ENCODE data around the gene HIVEP3. TPM values are rescaled to one million over a fixed set of nuclear protein-coding genes. Genes with fewer than 3 reads are reported as not detected.

Gene HIVEP3
- total RNA-seq, 1 donor from 2014 or later, result 2.9 TPM

DNA sequence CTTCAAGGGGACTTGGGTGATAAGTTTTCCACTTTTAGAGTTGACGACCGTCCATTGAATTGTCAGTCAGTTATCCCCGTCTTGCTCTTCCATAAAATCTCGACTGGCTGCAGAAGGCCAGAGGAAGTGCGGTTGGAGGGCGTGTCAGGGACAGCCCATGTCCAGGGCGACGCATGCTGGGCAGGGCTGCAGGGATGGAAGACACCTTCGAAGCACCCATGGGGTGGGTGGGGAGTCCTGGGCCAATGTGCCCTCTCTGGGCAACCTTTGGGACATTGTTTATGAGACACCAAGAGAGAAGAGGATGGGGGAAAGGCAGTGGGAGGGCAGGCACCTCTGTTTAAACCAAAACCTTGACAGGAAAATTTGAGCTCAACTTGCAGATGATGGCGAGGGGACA is 395.7 kb downstream of the HIVEP3 start:
- no peak for DNase-seq (ENCODE audit: extremely low spot score in 2 of 2)
- H3K27me3 ChIP-seq, result no peaks in the 10 kb centered on the region
- no peaks in the 10 kb centered on the region for H3K9me3 ChIP-seq
- H3K27ac ChIP-seq, result no peak overlapping the region
- no peak overlapping the region for H3K4me3 ChIP-seq
- H3K36me3 ChIP-seq, result no peaks in the 10 kb centered on the region
- TF ChIP-seq POLR2A (IDR thresholded peaks at IDR 0.05), result no peak
- TF ChIP-seq POLR2AphosphoS5 (IDR thresholded peaks at IDR 0.05; ENCODE audit: insufficient read depth in 1 of 2, low read depth in 1 of 2), result no peak
- TF ChIP-seq, protein P1, sequence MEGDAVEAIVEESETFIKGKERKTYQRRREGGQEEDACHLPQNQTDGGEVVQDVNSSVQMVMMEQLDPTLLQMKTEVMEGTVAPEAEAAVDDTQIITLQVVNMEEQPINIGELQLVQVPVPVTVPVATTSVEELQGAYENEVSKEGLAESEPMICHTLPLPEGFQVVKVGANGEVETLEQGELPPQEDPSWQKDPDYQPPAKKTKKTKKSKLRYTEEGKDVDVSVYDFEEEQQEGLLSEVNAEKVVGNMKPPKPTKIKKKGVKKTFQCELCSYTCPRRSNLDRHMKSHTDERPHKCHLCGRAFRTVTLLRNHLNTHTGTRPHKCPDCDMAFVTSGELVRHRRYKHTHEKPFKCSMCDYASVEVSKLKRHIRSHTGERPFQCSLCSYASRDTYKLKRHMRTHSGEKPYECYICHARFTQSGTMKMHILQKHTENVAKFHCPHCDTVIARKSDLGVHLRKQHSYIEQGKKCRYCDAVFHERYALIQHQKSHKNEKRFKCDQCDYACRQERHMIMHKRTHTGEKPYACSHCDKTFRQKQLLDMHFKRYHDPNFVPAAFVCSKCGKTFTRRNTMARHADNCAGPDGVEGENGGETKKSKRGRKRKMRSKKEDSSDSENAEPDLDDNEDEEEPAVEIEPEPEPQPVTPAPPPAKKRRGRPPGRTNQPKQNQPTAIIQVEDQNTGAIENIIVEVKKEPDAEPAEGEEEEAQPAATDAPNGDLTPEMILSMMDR (IDR thresholded peaks at IDR 0.05), result no peak
- H3K4me1 ChIP-seq, result no peaks in the 10 kb centered on the region
- intact Hi-C loops (cut with DNase I), result no loop called here

DNA sequence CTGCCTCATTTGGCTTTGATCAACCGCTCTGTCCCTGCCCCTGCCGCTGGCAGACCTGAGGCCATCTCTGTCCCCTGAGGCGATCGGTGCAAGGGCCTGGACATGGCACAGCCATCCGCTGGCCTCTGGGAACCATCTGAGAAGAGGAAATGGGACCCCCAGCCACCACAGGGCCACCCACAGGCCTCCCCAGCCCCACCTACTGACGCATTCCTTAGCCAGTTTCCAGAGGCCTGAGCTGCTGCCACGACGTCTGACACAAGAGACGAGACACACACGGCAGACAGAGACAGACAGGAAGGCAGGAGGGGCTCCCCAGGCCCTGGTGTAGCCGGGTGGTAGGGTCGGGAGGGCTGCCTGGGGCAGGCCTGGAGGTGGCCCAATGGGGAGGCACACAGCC is 397.0 kb downstream of the HIVEP3 start:
- TF ChIP-seq POLR2A (IDR thresholded peaks at IDR 0.05) (no peak), POLR2AphosphoS5 (IDR thresholded peaks at IDR 0.05; ENCODE audit: insufficient read depth in 1 of 2, low read depth in 1 of 2) (no peak)
- TF ChIP-seq, protein P1 (IDR thresholded peaks at IDR 0.05), result no peak
- Histone ChIP-seq H3K27me3 (no peaks in the 10 kb centered on the region), H3K4me3 (no peak overlapping the region), H3K4me1 (peaks cover 4% of the 10 kb centered on the region), H3K27ac (no peak overlapping the region), H3K36me3 (no peaks in the 10 kb centered on the region), H3K9me3 (no peaks in the 10 kb centered on the region)
- intact Hi-C loops (cut with DNase I), result no loop called here
- DNase-seq (ENCODE audit: extremely low spot score in 2 of 2), result no peak

DNA sequence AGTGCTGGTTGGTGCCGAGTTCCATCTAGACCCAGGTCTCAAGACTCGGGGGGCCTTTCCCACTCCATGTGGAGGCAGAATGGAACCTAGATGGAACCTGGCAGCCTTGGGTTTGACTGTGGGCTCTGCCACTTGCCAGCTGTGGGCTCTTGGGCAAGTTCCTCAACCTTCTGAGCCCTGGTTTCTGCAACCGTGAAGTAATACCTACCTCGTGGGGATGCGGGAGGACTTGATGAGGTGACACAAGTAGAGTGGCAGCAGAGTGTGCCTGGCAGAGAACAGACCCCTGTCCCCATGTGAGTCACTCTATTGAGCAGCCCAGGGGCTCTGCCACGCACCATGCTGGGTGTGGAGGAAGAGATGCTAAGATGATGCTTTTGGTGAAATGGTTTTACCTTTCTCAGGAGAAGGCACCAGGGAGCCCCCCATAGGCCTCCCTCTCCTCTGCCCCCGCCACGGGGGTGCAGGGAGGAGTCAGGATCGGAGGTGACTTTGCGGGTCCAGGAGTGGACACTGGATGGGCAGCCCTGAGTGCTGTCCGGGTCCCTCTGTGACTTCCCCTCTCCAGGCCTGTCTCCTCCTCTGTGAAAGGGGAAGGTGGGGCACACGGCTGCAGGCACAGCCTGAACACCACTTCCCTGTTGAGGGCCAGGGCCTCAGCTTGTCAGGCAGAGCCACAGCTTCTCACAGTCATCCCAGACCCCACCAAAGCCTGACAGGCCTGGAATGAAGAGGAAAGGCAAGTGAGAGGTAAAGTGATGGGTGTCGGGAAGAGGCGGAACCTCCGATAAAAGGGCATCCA is 397.6 kb downstream of the HIVEP3 start:
- no peak for DNase-seq (ENCODE audit: extremely low spot score in 2 of 2)
- Histone ChIP-seq H3K9me3 (no peaks in the 10 kb centered on the region), H3K27ac (no peak overlapping the region), H3K27me3 (no peaks in the 10 kb centered on the region), H3K36me3 (no peaks in the 10 kb centered on the region), H3K4me1 (peaks cover 10% of the 10 kb centered on the region), H3K4me3 (no peak overlapping the region)
- TF ChIP-seq POLR2A (IDR thresholded peaks at IDR 0.05), result no peak
- TF ChIP-seq POLR2AphosphoS5 (IDR thresholded peaks at IDR 0.05; ENCODE audit: insufficient read depth in 1 of 2, low read depth in 1 of 2), result no peak
- TF ChIP-seq, protein P1 (IDR thresholded peaks at IDR 0.05), result no peak
- intact Hi-C loops (cut with DNase I), result no loop called here

DNA sequence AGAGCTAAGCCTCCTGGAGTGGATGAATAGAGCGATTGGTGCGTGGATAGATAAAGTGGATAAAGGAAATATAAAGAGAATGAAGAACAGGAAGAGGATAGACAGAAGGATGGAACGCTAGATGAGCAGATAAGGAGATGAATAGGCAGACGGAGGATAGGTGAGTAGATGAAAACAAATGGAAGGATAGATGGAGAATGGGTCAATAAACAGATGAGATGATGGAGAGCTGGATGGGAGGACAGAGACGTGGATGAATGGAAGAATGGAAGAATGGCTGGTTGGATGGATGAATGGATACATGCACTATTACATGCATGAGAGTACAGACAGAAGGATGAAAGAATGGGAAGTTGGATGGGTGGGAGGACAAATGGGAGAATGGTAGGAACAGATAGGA is 399.1 kb downstream of the HIVEP3 start:
- Histone ChIP-seq H3K9me3 (no peaks in the 10 kb centered on the region), H3K27me3 (no peaks in the 10 kb centered on the region), H3K27ac (no peak overlapping the region), H3K4me1 (peaks cover 21% of the 10 kb centered on the region), H3K4me3 (no peak overlapping the region), H3K36me3 (no peaks in the 10 kb centered on the region)
- intact Hi-C loops (cut with DNase I), result no loop called here
- no peak for TF ChIP-seq POLR2A (IDR thresholded peaks at IDR 0.05)
- no peak for TF ChIP-seq POLR2AphosphoS5 (IDR thresholded peaks at IDR 0.05; ENCODE audit: insufficient read depth in 1 of 2, low read depth in 1 of 2)
- no peak for DNase-seq (ENCODE audit: extremely low spot score in 2 of 2)

DNA sequence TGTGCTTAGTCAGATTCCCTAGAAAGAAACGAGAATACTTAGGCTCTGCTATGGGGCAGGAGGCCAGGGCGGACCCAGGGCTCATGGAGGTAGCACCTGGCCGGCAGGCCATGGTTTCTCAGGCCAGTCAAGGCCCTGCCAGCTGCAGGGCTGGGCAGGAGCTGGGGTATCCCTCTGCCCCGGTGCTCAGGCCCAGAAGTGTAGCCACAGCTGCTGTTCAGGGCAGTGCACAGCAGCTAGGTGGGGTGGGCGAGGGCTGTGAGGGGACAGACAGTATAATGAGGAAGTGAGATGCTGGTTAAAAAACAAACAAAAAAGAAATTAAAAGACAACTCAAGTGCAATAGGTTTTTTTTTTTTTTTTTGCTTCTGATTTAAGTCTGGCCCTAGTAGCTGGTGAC is 400.3 kb downstream of the HIVEP3 start:
- DNase-seq (ENCODE audit: extremely low spot score in 2 of 2), result no peak

More for the DNA sequence above, 400.3 kb downstream of the HIVEP3 start:
- no peak overlapping the region for H3K27ac ChIP-seq
- intact Hi-C loops (cut with DNase I), result no loop called here
- no peaks in the 10 kb centered on the region for H3K36me3 ChIP-seq
- H3K27me3 ChIP-seq, result no peaks in the 10 kb centered on the region
- TF ChIP-seq POLR2AphosphoS5 (IDR thresholded peaks at IDR 0.05; ENCODE audit: insufficient read depth in 1 of 2, low read depth in 1 of 2), result no peak
- no peak for TF ChIP-seq POLR2A (IDR thresholded peaks at IDR 0.05)
- TF ChIP-seq, protein P1 (IDR thresholded peaks at IDR 0.05), result no peak
- H3K9me3 ChIP-seq, result no peaks in the 10 kb centered on the region
- no peak overlapping the region for H3K4me3 ChIP-seq
- peaks cover 21% of the 10 kb centered on the region for H3K4me1 ChIP-seq
